ENCODE measurements around the gene PHF24. TPM values are rescaled to one million over a fixed set of nuclear protein-coding genes. Genes with fewer than 3 reads are reported as not detected.
A peak's percentile ranks its signal among the peaks of the same experiment; 100 is the strongest.

The PHF24 gene
- total and polyA plus RNA-seq, 10 of the 15 experiments (the other 5 are each of a cell fraction or from before 2014, with no cell fraction given) = 0.02 to 0.04 TPM; not detected in 8

- TF ChIP-seq ATF7 (IDR thresholded peaks at IDR 0.05; ENCODE audit: low read depth) = no peak
- TF ChIP-seq RFX5 (IDR thresholded peaks at IDR 0.05; ENCODE audit: low read depth, low read length) = no peak
- TF ChIP-seq ZBTB40 (IDR thresholded peaks at IDR 0.05; ENCODE audit: borderline replicate concordance) = no peak
- TF ChIP-seq DPF2 (IDR thresholded peaks at IDR 0.05) = no peak
- no peak; the same call in 1 of the 2 replicates for TF ChIP-seq RAD21 (IDR thresholded peaks at IDR 0.05; ENCODE audit: insufficient read depth, low read depth, low read length)
- TF ChIP-seq SMARCA5 (IDR thresholded peaks at IDR 0.05) = no peak
- TF ChIP-seq KLF5 (IDR thresholded peaks at IDR 0.05; ENCODE audit: partially characterized antibody) = no peak
- TF ChIP-seq MTA2 (IDR thresholded peaks at IDR 0.05; ENCODE audit: low read depth) = no peak
- TF ChIP-seq NFYA (IDR thresholded peaks at IDR 0.05; ENCODE audit: borderline replicate concordance, low read depth, low read length) = no peak
- no peak for TF ChIP-seq RAD51 (IDR thresholded peaks at IDR 0.05)
- no peak for TF ChIP-seq MLLT1 (IDR thresholded peaks at IDR 0.05)
- TF ChIP-seq SKIL (IDR thresholded peaks at IDR 0.05; ENCODE audit: low read depth, poor library complexity, severe bottlenecking) = no peak
- TF ChIP-seq CREB1 (IDR thresholded peaks at IDR 0.05; ENCODE audit: low read depth) = peak; percentile 45; the same call in 1 of the 2 replicates
- TF ChIP-seq TARDBP (IDR thresholded peaks at IDR 0.05; ENCODE audit: borderline replicate concordance) = no peak
- TF ChIP-seq BCLAF1 (IDR thresholded peaks at IDR 0.05) = no peak
- no peak for TF ChIP-seq JUND (IDR thresholded peaks at IDR 0.05; ENCODE audit: low read depth, low read length)
- no peak for TF ChIP-seq CEBPB (IDR thresholded peaks at IDR 0.05; ENCODE audit: borderline replicate concordance in 1 of 2, low read depth in 2 of 2, low read length in 2 of 2)
- TF ChIP-seq EZH2 (IDR thresholded peaks at IDR 0.05; ENCODE audit: borderline replicate concordance, control insufficient read depth, low read depth, low read length) = no peak
- TF ChIP-seq IRF4 (IDR thresholded peaks at IDR 0.05; ENCODE audit: low read depth, low read length) = no peak; the same call in 1 of the 2 replicates
Measured at GRCh38 chr9:35001803-35002502, 43.9 kb downstream of the PHF24 start (continued).
